HL-60 (cell line): ENCODE measurements around the gene EPN2.

Source experiments
- DNase-seq, 2 experiments: peaks; one replicate each; pipeline ENCODE4 v3.0.0-alpha.2; 2010 to 2020; ENCODE audit warnings: low read depth in 1 of 2, low spot score in 1 of 2
- H3K27ac ChIP-seq: fragments of 250-450 bp; sonication (Bioruptor Pico); replicated peaks from 2 replicates; pipeline ENCODE4 v1.5.1; 2020; ENCODE audit warnings: mild to moderate bottlenecking, moderate library complexity
- H3K27me3 ChIP-seq: fragments of 250-450 bp; sonication (Bioruptor Pico); 2 replicates; pipeline ENCODE4 v1.5.1; 2021; ENCODE audit warnings: mild to moderate bottlenecking, moderate library complexity; ENCODE audit not compliant: insufficient read depth, poor library complexity, severe bottlenecking
- H3K4me3 ChIP-seq: replicated peaks from 2 replicates; pipeline ENCODE4 v1.5.1; 2011; ENCODE audit warnings: mild to moderate bottlenecking, control low read depth, low read length; ENCODE audit not compliant: insufficient read depth
- GABPA ChIP-seq: IDR thresholded peaks from 2 replicates; pipeline ENCODE4 v1.6.1; 2012; ENCODE audit warnings: low read depth
- POLR2AphosphoS5 ChIP-seq: IDR thresholded peaks from 2 replicates; pipeline ENCODE4 v1.6.1; 2012; ENCODE audit warnings: low read depth
- REST ChIP-seq: IDR thresholded peaks from 2 replicates; pipeline ENCODE4 v1.6.1; 2012; ENCODE audit warnings: low read depth; ENCODE audit not compliant: insufficient replicate concordance
- SPI1 ChIP-seq: IDR thresholded peaks from 2 replicates; pipeline ENCODE4 v1.6.1; 2012; ENCODE audit warnings: low read depth, mild to moderate bottlenecking, borderline replicate concordance
- TF ChIP-seq, protein P1 (sequence below): IDR thresholded peaks from one replicate; pipeline ENCODE4 v1.5.1; 2011; ENCODE audit warnings: low read length, control low read depth, inconsistent platforms; ENCODE audit not compliant: insufficient read depth

Gene EPN2

GRCh38 chr17:19309701-19310100 is 72.5 kb downstream of the EPN2 start:
- no peak overlapping the region for H3K27ac ChIP-seq
- no peak for DNase-seq
- H3K4me3 ChIP-seq, result no peak overlapping the region
- TF ChIP-seq POLR2AphosphoS5 (no peak), REST (no peak)
- TF ChIP-seq, protein P1, sequence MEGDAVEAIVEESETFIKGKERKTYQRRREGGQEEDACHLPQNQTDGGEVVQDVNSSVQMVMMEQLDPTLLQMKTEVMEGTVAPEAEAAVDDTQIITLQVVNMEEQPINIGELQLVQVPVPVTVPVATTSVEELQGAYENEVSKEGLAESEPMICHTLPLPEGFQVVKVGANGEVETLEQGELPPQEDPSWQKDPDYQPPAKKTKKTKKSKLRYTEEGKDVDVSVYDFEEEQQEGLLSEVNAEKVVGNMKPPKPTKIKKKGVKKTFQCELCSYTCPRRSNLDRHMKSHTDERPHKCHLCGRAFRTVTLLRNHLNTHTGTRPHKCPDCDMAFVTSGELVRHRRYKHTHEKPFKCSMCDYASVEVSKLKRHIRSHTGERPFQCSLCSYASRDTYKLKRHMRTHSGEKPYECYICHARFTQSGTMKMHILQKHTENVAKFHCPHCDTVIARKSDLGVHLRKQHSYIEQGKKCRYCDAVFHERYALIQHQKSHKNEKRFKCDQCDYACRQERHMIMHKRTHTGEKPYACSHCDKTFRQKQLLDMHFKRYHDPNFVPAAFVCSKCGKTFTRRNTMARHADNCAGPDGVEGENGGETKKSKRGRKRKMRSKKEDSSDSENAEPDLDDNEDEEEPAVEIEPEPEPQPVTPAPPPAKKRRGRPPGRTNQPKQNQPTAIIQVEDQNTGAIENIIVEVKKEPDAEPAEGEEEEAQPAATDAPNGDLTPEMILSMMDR, result no peak
- no peaks in the 10 kb centered on the region for H3K27me3 ChIP-seq

DNA sequence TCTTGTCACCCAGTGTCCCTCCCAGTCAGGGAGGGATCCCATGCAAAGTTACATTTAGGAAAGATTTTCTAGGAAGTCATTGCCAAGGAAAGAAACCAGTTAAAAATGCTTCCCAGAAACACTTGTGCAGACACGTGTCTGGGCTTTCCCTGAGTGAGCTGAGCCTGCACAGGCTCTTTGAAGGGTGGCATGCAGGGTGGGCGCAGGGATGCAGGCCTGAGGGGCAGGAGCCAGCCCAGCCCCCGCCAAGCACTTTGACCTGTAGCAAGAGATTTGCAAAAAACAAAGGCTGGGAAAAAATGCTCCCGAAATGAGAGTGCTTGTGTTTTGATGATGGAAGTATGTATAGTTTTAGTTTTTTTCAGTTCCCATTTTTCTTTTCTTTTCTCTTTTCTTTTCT is 73.0 kb downstream of the EPN2 start:
- Histone ChIP-seq H3K27me3 (no peaks in the 10 kb centered on the region), H3K27ac (no peak overlapping the region), H3K4me3 (no peak overlapping the region)
- no peak for DNase-seq
- TF ChIP-seq, protein P1, result no peak
- TF ChIP-seq SPI1 (no peak), POLR2AphosphoS5 (no peak), REST (no peak), GABPA (no peak)

GRCh38 chr17:19311016-19311415 is 73.8 kb downstream of the EPN2 start:
- Histone ChIP-seq H3K27ac (no peak overlapping the region), H3K4me3 (no peak overlapping the region), H3K27me3 (no peaks in the 10 kb centered on the region)
- DNase-seq, result no peak
- TF ChIP-seq GABPA, result no peak
- TF ChIP-seq POLR2AphosphoS5, result no peak
- no peak for TF ChIP-seq SPI1
- TF ChIP-seq, protein P1, result no peak
- TF ChIP-seq REST, result no peak
